Loucy (cell line): ENCODE measurements around the gene EDC4.

Experiments
- H2AFZ ChIP-seq: fragments of 200-600 bp; sonication (generic); 2 replicates; pipeline ENCODE4 v1.6.0; 2016; ENCODE audit warnings: antibody characterized with exemption, mild to moderate bottlenecking, low read length, moderate library complexity
- H3F3A ChIP-seq: fragments of 200-600 bp; 2 replicates; pipeline ENCODE4 v1.6.0; 2016; ENCODE audit warnings: antibody characterized with exemption, low read depth, mild to moderate bottlenecking
- H3K27me3 ChIP-seq: fragments of 200-600 bp; sonication (generic); 2 replicates; pipeline ENCODE4 v1.6.1; 2014; ENCODE audit warnings: low read length, mild to moderate bottlenecking; ENCODE audit not compliant: insufficient read depth, poor library complexity, severe bottlenecking
- H3K36me3 ChIP-seq: fragments of 200-600 bp; sonication (generic); 2 replicates; pipeline ENCODE4 v1.6.1; 2016; ENCODE audit warnings: low read length; ENCODE audit not compliant: insufficient read depth
- H3K4me1 ChIP-seq: fragments of 200-600 bp; sonication (generic); 2 replicates; pipeline ENCODE4 v1.5.1; 2014; ENCODE audit warnings: low read length, mild to moderate bottlenecking; ENCODE audit not compliant: insufficient read depth, poor library complexity, severe bottlenecking
- H3K4me2 ChIP-seq: fragments of 200-600 bp; sonication (generic); 2 replicates; pipeline ENCODE4 v1.6.0; 2014; ENCODE audit warnings: antibody characterized with exemption, low read length, low read depth, mild to moderate bottlenecking; ENCODE audit not compliant: poor library complexity, severe bottlenecking
- H3K4me3 ChIP-seq: fragments of 200-600 bp; sonication (generic); 2 replicates; pipeline ENCODE4 v1.5.1; 2014; ENCODE audit warnings: low read length, mild to moderate bottlenecking, mixed read lengths; ENCODE audit not compliant: poor library complexity, severe bottlenecking
- H3K79me2 ChIP-seq: fragments of 200-600 bp; sonication (generic); 2 replicates; pipeline ENCODE4 v1.6.1; 2014; ENCODE audit warnings: low read length; ENCODE audit not compliant: insufficient read depth
- H3K9ac ChIP-seq: fragments of 200-600 bp; sonication (generic); 2 replicates; pipeline ENCODE4 v1.6.0; 2014; ENCODE audit warnings: mild to moderate bottlenecking, low read depth, low read length, moderate library complexity; ENCODE audit not compliant: poor library complexity, severe bottlenecking
- H3K9me2 ChIP-seq: fragments of 200-600 bp; sonication (generic); replicated peaks from 2 replicates; pipeline ENCODE4 v1.6.1; 2016; ENCODE audit warnings: low read depth, low read length, mixed read lengths
- H3K9me3 ChIP-seq: fragments of 200-600 bp; sonication (generic); 2 replicates; pipeline ENCODE4 v1.6.1; 2014; ENCODE audit warnings: mild to moderate bottlenecking, antibody characterized with exemption, low read length, low read depth; ENCODE audit not compliant: insufficient read depth
- H4K20me1 ChIP-seq: fragments of 200-600 bp; sonication (generic); 2 replicates; pipeline ENCODE4 v1.6.0; 2014; ENCODE audit warnings: antibody characterized with exemption, low read length, mild to moderate bottlenecking; ENCODE audit not compliant: insufficient read depth, poor library complexity, severe bottlenecking
- EZH2phosphoT487 ChIP-seq: fragments of 200-600 bp; IDR thresholded peaks from 2 replicates; pipeline ENCODE4 v1.6.1; 2018; ENCODE audit warnings: antibody characterized with exemption, mild to moderate bottlenecking, moderate library complexity, borderline replicate concordance
- TF ChIP-seq, protein P1 (sequence below): fragments of 200-600 bp; sonication (generic); conservative IDR thresholded peaks from 2 replicates; pipeline ENCODE4 v1.5.1; 2014; ENCODE audit warnings: mild to moderate bottlenecking, antibody characterized with exemption, low read length

EDC4 gene

DNA sequence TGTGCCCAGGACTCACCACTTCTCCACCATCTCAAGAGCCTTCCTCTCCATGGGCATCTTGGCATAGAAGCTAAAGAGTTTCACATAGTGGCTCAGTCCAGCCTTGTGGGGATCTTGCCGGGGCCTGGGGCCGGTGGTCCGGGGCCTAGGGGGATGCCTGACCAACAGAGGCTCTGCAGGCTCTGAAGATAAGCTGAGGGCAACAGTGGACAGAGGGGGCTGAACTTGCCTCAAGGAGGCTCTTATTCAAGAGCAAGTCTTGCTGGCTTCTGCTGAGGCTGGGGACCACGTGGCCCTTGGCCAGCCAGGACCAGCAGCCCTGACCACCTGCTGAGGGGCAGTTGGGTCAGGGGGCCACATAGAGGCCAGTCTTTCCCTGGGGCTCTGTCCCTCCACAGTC is 44.2 kb upstream of the EDC4 start:
- Histone ChIP-seq H3K4me2 (no peak overlapping the region), H3F3A (no peaks in the 10 kb centered on the region), H3K4me3 (no peak overlapping the region), H3K79me2 (peaks cover 21% of the 10 kb centered on the region), H3K27me3 (no peaks in the 10 kb centered on the region), H3K4me1 (peaks cover 12% of the 10 kb centered on the region), H3K36me3 (peaks cover 9% of the 10 kb centered on the region; the same call in 1 of the 2 replicates), H3K9me3 (no peaks in the 10 kb centered on the region), H2AFZ (no peak overlapping the region), H4K20me1 (no peaks in the 10 kb centered on the region), H3K9me2 (no peaks in the 10 kb centered on the region), H3K9ac (no peak overlapping the region)
- TF ChIP-seq EZH2phosphoT487: no peak
- TF ChIP-seq, protein P1, sequence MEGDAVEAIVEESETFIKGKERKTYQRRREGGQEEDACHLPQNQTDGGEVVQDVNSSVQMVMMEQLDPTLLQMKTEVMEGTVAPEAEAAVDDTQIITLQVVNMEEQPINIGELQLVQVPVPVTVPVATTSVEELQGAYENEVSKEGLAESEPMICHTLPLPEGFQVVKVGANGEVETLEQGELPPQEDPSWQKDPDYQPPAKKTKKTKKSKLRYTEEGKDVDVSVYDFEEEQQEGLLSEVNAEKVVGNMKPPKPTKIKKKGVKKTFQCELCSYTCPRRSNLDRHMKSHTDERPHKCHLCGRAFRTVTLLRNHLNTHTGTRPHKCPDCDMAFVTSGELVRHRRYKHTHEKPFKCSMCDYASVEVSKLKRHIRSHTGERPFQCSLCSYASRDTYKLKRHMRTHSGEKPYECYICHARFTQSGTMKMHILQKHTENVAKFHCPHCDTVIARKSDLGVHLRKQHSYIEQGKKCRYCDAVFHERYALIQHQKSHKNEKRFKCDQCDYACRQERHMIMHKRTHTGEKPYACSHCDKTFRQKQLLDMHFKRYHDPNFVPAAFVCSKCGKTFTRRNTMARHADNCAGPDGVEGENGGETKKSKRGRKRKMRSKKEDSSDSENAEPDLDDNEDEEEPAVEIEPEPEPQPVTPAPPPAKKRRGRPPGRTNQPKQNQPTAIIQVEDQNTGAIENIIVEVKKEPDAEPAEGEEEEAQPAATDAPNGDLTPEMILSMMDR: no peak

DNA sequence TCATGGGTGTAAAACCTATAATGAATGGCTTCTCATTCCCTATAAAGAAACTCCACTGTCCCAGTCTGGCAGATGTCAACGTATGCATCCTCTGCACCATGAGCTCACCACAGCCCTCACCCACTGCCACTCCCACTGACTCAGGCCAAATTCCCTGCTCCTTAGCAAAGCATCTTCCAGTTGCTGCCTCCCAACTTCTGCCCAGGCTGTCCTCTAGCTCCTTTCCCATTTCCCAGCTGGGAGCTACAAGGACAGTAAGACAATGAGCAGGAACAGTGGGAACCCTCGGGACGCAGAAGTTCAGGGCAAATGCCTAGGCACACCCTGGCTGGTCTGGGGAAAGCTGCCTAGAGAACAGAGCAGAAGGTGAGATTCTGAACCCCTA is 39.8 kb upstream of the EDC4 start:
- no peaks in the 10 kb centered on the region for H3F3A ChIP-seq
- H3K36me3 ChIP-seq: peaks cover 9% of the 10 kb centered on the region; the same call in 1 of the 2 replicates
- TF ChIP-seq, protein P1: no peak
- no peak for TF ChIP-seq EZH2phosphoT487
- peaks cover 21% of the 10 kb centered on the region for H3K79me2 ChIP-seq
- H3K4me2 ChIP-seq: peak overlapping the region; percentile 100
- peak overlapping the region; percentile 97; the same call in 1 of the 2 replicates for H2AFZ ChIP-seq
- H3K9me3 ChIP-seq: no peaks in the 10 kb centered on the region
- H3K9ac ChIP-seq: peak overlapping the region; percentile 92
- H3K4me1 ChIP-seq: peaks cover 17% of the 10 kb centered on the region
- no peaks in the 10 kb centered on the region for H3K27me3 ChIP-seq
- H3K9me2 ChIP-seq: no peaks in the 10 kb centered on the region
- H4K20me1 ChIP-seq: no peaks in the 10 kb centered on the region
- peak overlapping the region; percentile 86 for H3K4me3 ChIP-seq

DNA sequence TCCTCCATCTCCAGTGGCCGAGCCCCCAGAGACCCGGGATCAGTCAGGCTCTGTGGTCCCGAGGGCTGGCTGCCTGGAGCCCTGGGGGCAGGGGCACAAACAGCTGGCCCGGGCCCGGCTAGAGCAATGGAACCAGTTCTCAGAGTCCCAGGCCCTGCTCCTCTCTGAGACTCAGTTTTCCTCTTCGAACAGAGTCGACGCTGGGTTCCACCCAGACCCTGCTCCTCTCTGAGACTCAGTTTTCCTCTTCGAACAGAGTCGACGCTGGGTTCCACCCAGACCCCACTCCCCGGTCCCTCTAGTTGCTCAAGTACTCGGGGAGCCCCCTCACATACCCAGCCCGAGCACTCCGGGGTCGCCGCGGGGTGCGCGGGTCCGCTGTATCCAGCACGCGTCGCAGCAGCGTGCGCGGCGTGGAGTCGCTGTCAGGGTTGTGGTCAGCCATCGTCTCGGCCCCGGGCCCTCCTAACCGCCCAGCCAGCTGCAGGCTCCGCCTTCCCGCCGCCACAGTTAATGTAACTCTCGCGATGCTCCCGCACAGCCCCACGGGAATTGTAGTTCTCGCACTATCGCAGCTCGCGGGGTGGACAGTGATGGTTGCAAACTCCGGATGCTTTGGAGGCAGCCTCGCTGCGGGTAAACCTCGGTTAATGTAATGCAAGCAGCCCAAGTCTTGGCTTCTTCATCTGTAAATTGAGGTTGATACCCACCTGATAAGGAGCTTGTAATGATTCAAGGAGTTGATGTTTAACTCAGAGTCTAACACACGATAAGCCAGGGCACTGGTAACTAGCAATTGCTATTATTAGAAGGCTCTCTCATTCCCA is 39.2 kb upstream of the EDC4 start:
- peaks cover 17% of the 10 kb centered on the region for H3K4me1 ChIP-seq
- no peaks in the 10 kb centered on the region for H3K27me3 ChIP-seq
- peak overlapping the region; percentile 86 for H3K4me3 ChIP-seq
- peak overlapping the region; percentile 97 for H2AFZ ChIP-seq
- no peaks in the 10 kb centered on the region for H3K9me3 ChIP-seq
- H3K79me2 ChIP-seq: peaks cover 21% of the 10 kb centered on the region
- H3K9ac ChIP-seq: peak overlapping the region; percentile 92
- H3K9me2 ChIP-seq: no peaks in the 10 kb centered on the region
- H3K36me3 ChIP-seq: peaks cover 9% of the 10 kb centered on the region; the same call in 1 of the 2 replicates
- H3K4me2 ChIP-seq: peak overlapping the region; percentile 100
- no peaks in the 10 kb centered on the region for H4K20me1 ChIP-seq
- no peaks in the 10 kb centered on the region for H3F3A ChIP-seq
- TF ChIP-seq EZH2phosphoT487: no peak
- TF ChIP-seq, protein P1: no peak
